A549 (cell line): ENCODE data around the gene VRK2. TPM values are rescaled to one million over a fixed set of nuclear protein-coding genes. Genes with fewer than 3 reads are reported as not detected.
A peak's percentile ranks its signal among the peaks of the same experiment; 100 is the strongest.
"Not testable (repeated sequence)": the region's sequence is repeated elsewhere in the genome, so short reads cannot be mapped to it uniquely, and the experiment has no call there.

Source experiments
- ATAC-seq, 2 experiments: fragments of 200-7000 bp in 1 of 2; fragments of >200 bp in 1 of 2; cut with Nextera tagmentation in 1 of 2; cut with Tn5 transposase in 1 of 2; 3 replicates each; pipeline versions ENCODE4 v1.8.0 to v1.9.1; 2018 to 2020; ENCODE audit warnings: mild to moderate bottlenecking in 1 of 2, moderate library complexity in 1 of 2
- CTCF ChIA-PET: fragments of 300-600 bp; sonication (Branson Sonifier 250); formaldehyde crosslinking; extraction: SDS; loops from one replicate; lab custom pipeline; 2021; ENCODE audit warnings: antibody characterized with exemption, inconsistent platforms; lab: Yijun Ruan, JAX
- POLR2A ChIA-PET: fragments of 350-600 bp; formaldehyde crosslinking; extraction: SDS; loops from one replicate; lab custom pipeline; 2021; ENCODE audit warnings: antibody characterized with exemption, inconsistent platforms; lab: Yijun Ruan, JAX
- DNase-seq, 2 experiments: peaks; one replicate each; pipeline versions ENCODE4 v3.0.0 to v3.0.0-alpha.2; 2011 to 2016; ENCODE audit warnings: low read depth in 1 of 2, low spot score in 1 of 2
- FAIRE-seq: peaks from 2 replicates; lab custom pipeline; 2011; peaks lifted over from hg19 to GRCh38; lab: Jason Lieb, UNC
- H3K27ac ChIP-seq, 2 experiments: fragments of >200 bp; sonication (Bioruptor Twin); formaldehyde crosslinking; 3 replicates each; pipeline ENCODE4 v1.5.1; 2016 to 2017
- H3K4me1 ChIP-seq: fragments of >200 bp; sonication (Bioruptor Twin); formaldehyde crosslinking; 3 replicates; pipeline ENCODE4 v1.6.1; 2016
- H3K4me2 ChIP-seq: fragments of >200 bp; sonication (Bioruptor Twin); formaldehyde crosslinking; 3 replicates; pipeline ENCODE4 v1.6.1; 2016
- H3K4me3 ChIP-seq: fragments of >200 bp; sonication (Bioruptor Twin); formaldehyde crosslinking; 3 replicates; pipeline ENCODE4 v1.5.1; 2016
- H3K9me3 ChIP-seq: fragments of >200 bp; sonication (Bioruptor Twin); formaldehyde crosslinking; 3 replicates; pipeline ENCODE4 v1.6.1; 2016
- ATOH8 ChIP-seq: fragments of 250-450 bp; sonication (Bioruptor Pico); IDR thresholded peaks from 2 replicates; pipeline ENCODE4 v1.5.0; 2020; ENCODE audit warnings: low read depth, mild to moderate bottlenecking, moderate library complexity
- BCL3 ChIP-seq: fragments of >200 bp; sonication (Bioruptor Twin); formaldehyde crosslinking; IDR thresholded peaks from 3 replicates; pipeline ENCODE4 v1.6.1; 2016
- BHLHE40 ChIP-seq: IDR thresholded peaks from 2 replicates; pipeline ENCODE4 v1.6.1; 2012; ENCODE audit warnings: low read depth, low read length, inconsistent platforms
- CEBPB ChIP-seq, 2 experiments: fragments of >200 bp in 1 of 2; sonication (Bioruptor Twin) in 1 of 2; formaldehyde crosslinking in 1 of 2; IDR thresholded peaks; 2 replicates each; pipeline ENCODE4 v1.6.1; 2012 to 2016
- CHD4 ChIP-seq: fragments of 200-600 bp; sonication (generic); IDR thresholded peaks from 2 replicates; pipeline ENCODE4 v1.6.1; 2016; ENCODE audit warnings: antibody characterized with exemption, mild to moderate bottlenecking, borderline replicate concordance
- E2F6 ChIP-seq: IDR thresholded peaks from 2 replicates; pipeline ENCODE4 v1.6.1; 2012; ENCODE audit warnings: low read depth, borderline replicate concordance
- ESRRA ChIP-seq: fragments of 150-350 bp; IDR thresholded peaks from 2 replicates; pipeline ENCODE4 v1.6.1; 2014; ENCODE audit warnings: mild to moderate bottlenecking, low read length, borderline replicate concordance
- FOSL2 ChIP-seq, 2 experiments: fragments of 450-650 bp in 1 of 2; fragments of >200 bp in 1 of 2; sonication (Bioruptor Twin) in 1 of 2; formaldehyde crosslinking; IDR thresholded peaks; 2 replicates each; pipeline versions ENCODE4 v1.5.0 to v1.6.1; 2016 to 2020; ENCODE audit warnings: mild to moderate bottlenecking in 1 of 2, moderate library complexity in 1 of 2
- GATA3 ChIP-seq: IDR thresholded peaks from 2 replicates; pipeline ENCODE4 v1.6.1; 2012; ENCODE audit warnings: borderline replicate concordance
- HES2 ChIP-seq: fragments of >200 bp; sonication (Bioruptor Twin); formaldehyde crosslinking; IDR thresholded peaks from 2 replicates; pipeline ENCODE4 v1.6.1; 2016
- HOXA7 ChIP-seq: fragments of 250-450 bp; sonication (Bioruptor Pico); IDR thresholded peaks from 2 replicates; pipeline ENCODE4 v1.5.0; 2020; ENCODE audit warnings: mild to moderate bottlenecking, moderate library complexity
- HOXB5 ChIP-seq: fragments of 250-450 bp; sonication (Bioruptor Pico); IDR thresholded peaks from 2 replicates; pipeline ENCODE4 v1.5.0; 2020; ENCODE audit warnings: mild to moderate bottlenecking, moderate library complexity
- JUN ChIP-seq, 2 experiments: fragments of >200 bp; sonication (Bioruptor Twin); formaldehyde crosslinking; IDR thresholded peaks; 2 replicates in 1 of 2; 3 replicates in 1 of 2; pipeline ENCODE4 v1.6.1; 2016 to 2017
- JUNB ChIP-seq: fragments of >200 bp; sonication (Bioruptor Twin); formaldehyde crosslinking; IDR thresholded peaks from 2 replicates; pipeline ENCODE4 v1.6.1; 2016
- KDM1A ChIP-seq: fragments of 200-600 bp; sonication (generic); IDR thresholded peaks from 2 replicates; pipeline ENCODE4 v1.6.1; 2016; ENCODE audit warnings: low read depth, mild to moderate bottlenecking
- KDM5A ChIP-seq: fragments of 200-600 bp; sonication (generic); IDR thresholded peaks from 2 replicates; pipeline ENCODE4 v1.6.1; 2016; ENCODE audit warnings: antibody characterized with exemption, mild to moderate bottlenecking
- MAX ChIP-seq: IDR thresholded peaks from 2 replicates; pipeline ENCODE4 v1.6.1; 2012
- POLR2A ChIP-seq: IDR thresholded peaks from 2 replicates; pipeline ENCODE4 v1.6.1; 2012; ENCODE audit warnings: mild to moderate bottlenecking, low read length
- REST ChIP-seq: fragments of 200-600 bp; sonication (generic); IDR thresholded peaks from 2 replicates; pipeline ENCODE4 v1.6.1; 2016; ENCODE audit warnings: antibody characterized with exemption, mild to moderate bottlenecking, moderate library complexity
- TP53 ChIP-seq: fragments of 250-450 bp; sonication (Bioruptor Pico); IDR thresholded peaks from 2 replicates; pipeline ENCODE4 v1.5.0; 2021; ENCODE audit warnings: mild to moderate bottlenecking, moderate library complexity
- USF2 ChIP-seq: fragments of 450-650 bp; IDR thresholded peaks from 2 replicates; pipeline ENCODE4 v1.6.1; 2014; ENCODE audit warnings: antibody characterized with exemption
- ZNF302 ChIP-seq: fragments of 250-450 bp; sonication (Bioruptor Pico); IDR thresholded peaks from 2 replicates; pipeline ENCODE4 v1.9.0; 2021; ENCODE audit warnings: inconsistent platforms, mild to moderate bottlenecking, moderate library complexity
- ZSCAN20 ChIP-seq: fragments of 250-450 bp; sonication (Bioruptor Pico); IDR thresholded peaks from 2 replicates; pipeline ENCODE4 v1.8.0; 2022; ENCODE audit warnings: mild to moderate bottlenecking, moderate library complexity
- WGBS: methylation state at CpG from one replicate; pipeline ENCODE4 v1.1.6; 2017; ENCODE audit errors: missing lambda C conversion rate; 5-methylcytosine and 5-hydroxymethylcytosine counted together
- polyA plus RNA-seq, 4 experiments: library from polyadenylated mRNA; depleted of rRNA in 3 of 4; stranded (reverse); fragments of >200 nt; fragmentation: RNase III in 1 of 4; extraction: RNeasy Plus Mini Kit Qiagen cat#74134 plus additional on column Dnase treatment in 1 of 4; gene quantifications; 2 replicates in 3 of 4; 3 replicates in 1 of 4; pipeline ENCODE4 v1.2.3, GENCODE V29; 2011 to 2017

VRK2 gene
- polyA plus RNA-seq, 2 of the 4 experiments (the other 2 are of a cell fraction): 19.4 to 80.9 TPM

- H3K4me2 ChIP-seq: no peak overlapping the region
- FAIRE-seq (no peak), ATAC-seq (no peak), DNase-seq (no peak)
- H3K9me3 ChIP-seq: no peaks in the 10 kb centered on the region
- POLR2A ChIA-PET: no interaction called here
- TF ChIP-seq ZSCAN20 (no peak), BCL3 (no peak), POLR2A (no peak), KDM1A (no peak), ATOH8 (CRISPR knock-in tag) (no peak), JUNB (no peak), GATA3 (no peak), CEBPB (IDR thresholded peaks at IDR 0.05) (no peak), HOXA7 (CRISPR knock-in tag) (no peak), TP53 (no peak), E2F6 (no peak), FOSL2 (IDR thresholded peaks at IDR 0.05) (no peak), FOSL2 (CRISPR knock-in tag; IDR thresholded peaks at IDR 0.05) (no peak), HES2 (no peak), ZNF302 (no peak), MAX (no peak), JUN (IDR thresholded peaks at IDR 0.05) (no peak), BHLHE40 (no peak)
- no peak overlapping the region for H3K4me3 ChIP-seq
- H3K27ac ChIP-seq: no peak overlapping the region
- peaks cover 12% of the 10 kb centered on the region for H3K4me1 ChIP-seq
- CTCF ChIA-PET: interaction anchor here (0.7 to 1.0 kb wide), 2 partner anchors 31 to 283 kb away, joined by 3 read pairs; no protein-coding TSS in a partner anchor
- 94% methylated on average over 4 of the region's 4 CpGs for WGBS
These were observed 139.9 kb downstream of the VRK2 start for GRCh38 chr2:58186501-58186900.

- WGBS: 91% methylated on average over 6 of the region's 6 CpGs
- POLR2A ChIA-PET: interaction anchor here (1.4 kb wide), 1 partner anchor 54 kb away, joined by 5 read pairs; the partner anchor contains the start of gene FANCL
- CTCF ChIA-PET: not testable (repeated sequence)
These were observed 140.4 kb downstream of the VRK2 start for GRCh38 chr2:58187022-58187421.

GRCh38 chr2:58194458-58194857 is 147.9 kb downstream of the VRK2 start:
- H3K9me3 ChIP-seq: no peaks in the 10 kb centered on the region
- CTCF ChIA-PET: no interaction called here
- ATAC-seq (peak; percentile 30 to 43; a peak in 2 of 6 replicates), FAIRE-seq (no peak), DNase-seq (no peak)
- peaks cover 7% of the 10 kb centered on the region; the same call in 1 of the 3 replicates for H3K4me1 ChIP-seq
- H3K4me2 ChIP-seq: no peak overlapping the region
- H3K27ac ChIP-seq: no peak overlapping the region
- POLR2A ChIA-PET: no interaction called here
- no peak for TF ChIP-seq ESRRA
- TF ChIP-seq BHLHE40: no peak
- TF ChIP-seq HOXB5: no peak
- TF ChIP-seq USF2: no peak
- TF ChIP-seq KDM5A: no peak
- TF ChIP-seq REST: peak; percentile 58
- no peak for TF ChIP-seq CHD4
- WGBS: 68% methylated on average over 2 of the region's 2 CpGs
- no peak overlapping the region for H3K4me3 ChIP-seq

More at GRCh38 chr2:58187022-58187421, 140.4 kb downstream of the VRK2 start:
- not testable (repeated sequence) for H3K4me1 ChIP-seq, ATAC-seq, H3K9me3 ChIP-seq, FAIRE-seq, H3K27ac ChIP-seq, DNase-seq, H3K4me3 ChIP-seq, H3K4me2 ChIP-seq
